PC-3 (cell line): ENCODE data around the gene NGF.

Experiments used
- EZH2 ChIP-seq: fragments of 300-600 bp; sonication (generic); IDR thresholded peaks from one replicate; pipeline ENCODE4 v1.6.1; 2017; ENCODE audit warnings: antibody characterized with exemption, mild to moderate bottlenecking, low read length; ENCODE audit not compliant: unreplicated experiment
- EZH2phosphoT487 ChIP-seq: fragments of 300-600 bp; sonication (generic); IDR thresholded peaks from 2 replicates; pipeline ENCODE4 v1.6.1; 2018; ENCODE audit warnings: mild to moderate bottlenecking, antibody characterized with exemption, low read length, borderline replicate concordance
- TF ChIP-seq, protein P1 (sequence below): fragments of 300-600 bp; sonication (generic); conservative IDR thresholded peaks from 2 replicates; pipeline ENCODE4 v1.5.1; 2017; ENCODE audit warnings: antibody characterized with exemption, low read depth, mild to moderate bottlenecking, low read length

DNA sequence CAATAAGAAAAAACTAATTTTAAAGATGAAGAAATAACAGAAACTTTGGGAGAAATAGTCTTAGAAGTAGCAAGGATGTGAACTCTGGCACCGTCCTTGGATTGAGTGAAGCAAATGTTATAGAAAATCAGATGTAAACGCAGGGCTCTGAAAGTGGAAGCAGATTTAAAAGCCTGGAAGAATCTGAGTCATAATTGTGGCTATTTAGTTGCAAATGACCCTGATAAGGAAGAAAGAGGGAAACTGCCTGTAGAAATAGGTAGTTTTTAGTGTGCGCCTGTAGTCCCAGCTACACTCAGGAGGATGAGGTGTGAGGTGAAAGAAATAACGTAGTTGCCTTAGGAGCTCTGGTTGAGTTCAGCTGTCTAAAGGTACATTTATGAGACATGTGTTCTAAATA lies 101.0 kb downstream of the NGF start:
- TF ChIP-seq, protein P1, sequence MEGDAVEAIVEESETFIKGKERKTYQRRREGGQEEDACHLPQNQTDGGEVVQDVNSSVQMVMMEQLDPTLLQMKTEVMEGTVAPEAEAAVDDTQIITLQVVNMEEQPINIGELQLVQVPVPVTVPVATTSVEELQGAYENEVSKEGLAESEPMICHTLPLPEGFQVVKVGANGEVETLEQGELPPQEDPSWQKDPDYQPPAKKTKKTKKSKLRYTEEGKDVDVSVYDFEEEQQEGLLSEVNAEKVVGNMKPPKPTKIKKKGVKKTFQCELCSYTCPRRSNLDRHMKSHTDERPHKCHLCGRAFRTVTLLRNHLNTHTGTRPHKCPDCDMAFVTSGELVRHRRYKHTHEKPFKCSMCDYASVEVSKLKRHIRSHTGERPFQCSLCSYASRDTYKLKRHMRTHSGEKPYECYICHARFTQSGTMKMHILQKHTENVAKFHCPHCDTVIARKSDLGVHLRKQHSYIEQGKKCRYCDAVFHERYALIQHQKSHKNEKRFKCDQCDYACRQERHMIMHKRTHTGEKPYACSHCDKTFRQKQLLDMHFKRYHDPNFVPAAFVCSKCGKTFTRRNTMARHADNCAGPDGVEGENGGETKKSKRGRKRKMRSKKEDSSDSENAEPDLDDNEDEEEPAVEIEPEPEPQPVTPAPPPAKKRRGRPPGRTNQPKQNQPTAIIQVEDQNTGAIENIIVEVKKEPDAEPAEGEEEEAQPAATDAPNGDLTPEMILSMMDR = no peak
- TF ChIP-seq EZH2 (no peak), EZH2phosphoT487 (no peak)
